HepG2 (cell line): Measurements from ENCODE around the gene CCDC54. TPM values are rescaled to one million over a fixed set of nuclear protein-coding genes. Genes with fewer than 3 reads are reported as not detected.

Experiments used
- ATF6 ChIP-seq: sonication (generic); formaldehyde crosslinking; conservative IDR thresholded peaks from 2 replicates; pipeline ENCODE4 v1.4.0; 2020; ENCODE audit warnings: missing genetic modification reagents
- ISL2 ChIP-seq: sonication (generic); formaldehyde crosslinking; IDR thresholded peaks from 2 replicates; pipeline ENCODE4 v1.5.0; 2020; ENCODE audit warnings: missing genetic modification reagents
- MBD4 ChIP-seq: IDR thresholded peaks from 2 replicates; pipeline ENCODE4 v1.6.1; 2012; ENCODE audit warnings: low read length, inconsistent platforms, borderline replicate concordance
- TCF12 ChIP-seq, 2 experiments: fragments of 450-650 bp in 1 of 2; sonication (generic) in 1 of 2; formaldehyde crosslinking in 1 of 2; IDR thresholded peaks; 2 replicates each; pipeline versions ENCODE4 v1.6.1 to v1.8.0; 2017 to 2022; ENCODE audit warnings: antibody characterized with exemption in 1 of 2, mild to moderate bottlenecking in 1 of 2, missing genetic modification reagents in 1 of 2, moderate library complexity in 1 of 2
- ZNF318 ChIP-seq: sonication (generic); formaldehyde crosslinking; IDR thresholded peaks from 2 replicates; pipeline ENCODE4 v1.4.0; 2020; ENCODE audit warnings: mild to moderate bottlenecking, missing genetic modification reagents
- polyA plus RNA-seq, 8 experiments: library from polyadenylated mRNA; depleted of rRNA in 3 of 8; stranded (reverse) in 7 of 8; unstranded in 1 of 8; fragments of >200 nt; fragmentation: Illumina TruSeq in 4 of 8; extraction: Trizol in 4 of 8; gene quantifications; 2 replicates each; pipeline versions ENCODE4 v1.2.1 to v1.2.3, GENCODE V29; 2011 to 2016; ENCODE audit warnings: low read depth in 4 of 8, missing spikeins in 1 of 8, mixed read lengths in 1 of 8; ENCODE audit not compliant: insufficient read depth in 1 of 8
- total RNA-seq, 5 experiments: library from RNA; depleted of rRNA; stranded (reverse); fragments of >200 nt; fragmentation: Illumina TruSeq; extraction: Trizol; gene quantifications; 2 replicates each; pipeline ENCODE4 v1.2.3, GENCODE V29; 2016; ENCODE audit warnings: low read depth in 1 of 5

Gene CCDC54
- total and polyA plus RNA-seq, 2 of the 13 experiments (the other 11 are each of a cell fraction or from before 2014, with no cell fraction given), result not detected

DNA sequence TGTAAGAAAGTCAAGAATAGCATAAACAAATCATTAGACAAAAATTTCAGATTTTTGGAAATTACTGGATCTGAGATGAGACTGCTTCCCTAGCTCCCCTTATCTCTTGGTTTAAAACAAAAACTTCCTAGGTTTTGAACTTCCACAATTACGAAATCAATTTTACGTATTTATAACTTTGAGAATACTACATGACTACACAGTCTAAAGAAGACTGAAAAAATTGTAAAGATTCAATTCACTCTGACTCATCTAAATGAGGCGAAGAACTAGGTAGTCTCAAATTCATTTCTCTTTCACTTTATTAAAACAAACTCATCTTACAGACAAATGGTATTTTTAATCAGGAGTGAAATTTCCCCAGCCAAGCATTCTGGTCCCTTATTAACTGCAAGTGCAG, 10.3 kb downstream of the CCDC54 start (continued):
- no peak for TF ChIP-seq ZNF318 (CRISPR knock-in tag)
- no peak for TF ChIP-seq MBD4
- no peak for TF ChIP-seq ATF6 (CRISPR knock-in tag)
- no peak for TF ChIP-seq TCF12 (IDR thresholded peaks at IDR 0.05)
- TF ChIP-seq TCF12 (CRISPR knock-in tag; IDR thresholded peaks at IDR 0.05), result no peak
- TF ChIP-seq ISL2 (CRISPR knock-in tag), result no peak
- TF ChIP-seq, all 625 proteins: peak for 0
